Measurements from ENCODE around the gene PLEKHH1.

PLEKHH1 gene

DNA sequence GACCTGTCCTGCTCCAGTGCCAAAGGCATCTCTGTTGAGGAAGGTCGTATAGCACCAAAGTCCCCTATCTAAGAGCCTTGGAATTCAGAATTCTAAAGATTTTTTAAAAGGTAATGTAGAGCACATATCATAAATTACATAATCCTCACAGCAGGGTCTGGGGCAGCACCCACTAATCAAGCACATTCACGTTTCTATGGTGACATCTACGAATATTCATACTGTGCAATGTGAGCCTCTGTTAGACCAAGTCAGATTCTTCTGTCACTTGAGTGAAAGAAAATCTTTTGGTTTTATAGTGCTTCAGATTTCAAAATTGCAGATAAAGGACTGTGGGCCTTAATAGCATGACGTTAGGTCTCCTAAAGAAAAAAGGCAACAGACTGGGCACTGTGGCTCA lies 31.4 kb upstream of the PLEKHH1 start:
- H3K4me2 ChIP-seq (ENCODE audit: low read length), result no peak overlapping the region
- H3K27ac ChIP-seq (ENCODE audit: low read depth, low read length), result no peak overlapping the region
- no peaks in the 10 kb centered on the region for H4K20me1 ChIP-seq (ENCODE audit: control insufficient read depth, insufficient read depth, low read depth, low read length)
- no peaks in the 10 kb centered on the region for H3K9me2 ChIP-seq (replicated peaks; ENCODE audit: control insufficient read depth, low read length)
- no peaks in the 10 kb centered on the region for H3K79me2 ChIP-seq (ENCODE audit: control insufficient read depth, low read length)
- no peak for TF ChIP-seq EZH2phosphoT487 (IDR thresholded peaks at IDR 0.05; ENCODE audit: borderline replicate concordance, low read length)
- TF ChIP-seq CTCF (IDR thresholded peaks at IDR 0.05; ENCODE audit: low read depth, low read length, poor library complexity, severe bottlenecking), result no peak
- H3K4me3 ChIP-seq (ENCODE audit: low read length), result no peak overlapping the region
- no peaks in the 10 kb centered on the region for H3K4me1 ChIP-seq (ENCODE audit: control insufficient read depth, low read length)
- no peaks in the 10 kb centered on the region for H3K9me3 ChIP-seq (ENCODE audit: control insufficient read depth, insufficient read depth, low read length)
- H3K36me3 ChIP-seq (ENCODE audit: control insufficient read depth, low read length), result no peaks in the 10 kb centered on the region
- no peaks in the 10 kb centered on the region for H3F3A ChIP-seq (ENCODE audit: control insufficient read depth, insufficient read depth)
- H3K27me3 ChIP-seq (ENCODE audit: control insufficient read depth, low read length), result no peaks in the 10 kb centered on the region

DNA sequence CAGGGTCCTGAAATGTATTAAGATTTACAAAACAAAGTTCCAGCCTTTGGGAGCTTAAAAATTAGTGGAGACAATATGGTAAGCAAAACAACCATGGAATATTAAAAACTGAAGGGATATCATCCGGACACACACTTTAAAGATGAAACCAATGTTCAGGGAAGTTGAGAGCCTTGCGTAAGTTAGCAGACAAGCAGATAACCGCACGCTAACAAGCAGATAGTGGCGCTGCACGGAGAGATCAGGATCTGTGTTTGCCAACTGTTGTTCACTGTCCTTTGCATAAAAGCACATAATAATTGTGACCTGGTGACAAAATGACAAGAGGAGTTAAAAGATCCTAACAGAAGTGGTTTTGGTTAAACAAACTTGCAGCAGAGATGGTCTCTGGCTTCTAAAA lies 30.2 kb upstream of the PLEKHH1 start:
- no peaks in the 10 kb centered on the region for H3K79me2 ChIP-seq (ENCODE audit: control insufficient read depth, low read length)
- no peaks in the 10 kb centered on the region for H4K20me1 ChIP-seq (ENCODE audit: control insufficient read depth, insufficient read depth, low read depth, low read length)
- no peaks in the 10 kb centered on the region for H3K4me1 ChIP-seq (ENCODE audit: control insufficient read depth, low read length)
- no peaks in the 10 kb centered on the region for H3K9me2 ChIP-seq (replicated peaks; ENCODE audit: control insufficient read depth, low read length)
- H3K27ac ChIP-seq (ENCODE audit: low read depth, low read length), result no peak overlapping the region
- H3K27me3 ChIP-seq (ENCODE audit: control insufficient read depth, low read length), result no peaks in the 10 kb centered on the region
- no peak for TF ChIP-seq CTCF (IDR thresholded peaks at IDR 0.05; ENCODE audit: low read depth, low read length, poor library complexity, severe bottlenecking)
- no peak for TF ChIP-seq EZH2phosphoT487 (IDR thresholded peaks at IDR 0.05; ENCODE audit: borderline replicate concordance, low read length)
- no peak overlapping the region for H3K4me2 ChIP-seq (ENCODE audit: low read length)
- no peaks in the 10 kb centered on the region for H3K9me3 ChIP-seq (ENCODE audit: control insufficient read depth, insufficient read depth, low read length)
- no peak overlapping the region for H3K4me3 ChIP-seq (ENCODE audit: low read length)
- H3F3A ChIP-seq (ENCODE audit: control insufficient read depth, insufficient read depth), result no peaks in the 10 kb centered on the region
- no peaks in the 10 kb centered on the region for H3K36me3 ChIP-seq (ENCODE audit: control insufficient read depth, low read length)

DNA sequence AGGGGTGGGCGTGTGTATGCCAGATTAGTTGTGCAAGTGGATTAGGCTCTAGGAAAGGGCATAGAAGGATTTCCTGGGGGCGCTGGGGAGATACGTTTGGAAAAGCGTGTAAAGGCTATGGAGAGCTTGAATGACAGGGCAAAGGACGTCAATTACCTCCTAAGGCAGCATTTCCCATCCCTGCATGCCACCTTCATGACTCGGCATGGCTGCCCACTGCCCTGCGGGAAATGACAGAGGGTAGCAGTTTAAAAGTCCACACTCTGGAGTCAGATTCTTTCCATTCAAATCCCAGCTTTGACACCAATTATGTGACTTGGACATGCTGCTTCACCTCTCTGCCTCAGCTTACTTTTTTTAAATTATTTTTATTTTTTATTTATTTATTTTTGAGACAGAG lies 29.8 kb upstream of the PLEKHH1 start:
- no peaks in the 10 kb centered on the region for H3K79me2 ChIP-seq (ENCODE audit: control insufficient read depth, low read length)
- no peaks in the 10 kb centered on the region for H3K27me3 ChIP-seq (ENCODE audit: control insufficient read depth, low read length)
- no peaks in the 10 kb centered on the region for H3K36me3 ChIP-seq (ENCODE audit: control insufficient read depth, low read length)
- no peaks in the 10 kb centered on the region for H3K9me3 ChIP-seq (ENCODE audit: control insufficient read depth, insufficient read depth, low read length)
- no peak overlapping the region for H3K4me2 ChIP-seq (ENCODE audit: low read length)
- H3F3A ChIP-seq (ENCODE audit: control insufficient read depth, insufficient read depth), result no peaks in the 10 kb centered on the region
- no peak overlapping the region for H3K4me3 ChIP-seq (ENCODE audit: low read length)
- H4K20me1 ChIP-seq (ENCODE audit: control insufficient read depth, insufficient read depth, low read depth, low read length), result no peaks in the 10 kb centered on the region
- no peak for TF ChIP-seq CTCF (IDR thresholded peaks at IDR 0.05; ENCODE audit: low read depth, low read length, poor library complexity, severe bottlenecking)
- TF ChIP-seq EZH2phosphoT487 (IDR thresholded peaks at IDR 0.05; ENCODE audit: borderline replicate concordance, low read length), result no peak
- H3K4me1 ChIP-seq (ENCODE audit: control insufficient read depth, low read length), result no peaks in the 10 kb centered on the region
- no peak overlapping the region for H3K27ac ChIP-seq (ENCODE audit: low read depth, low read length)
- no peaks in the 10 kb centered on the region for H3K9me2 ChIP-seq (replicated peaks; ENCODE audit: control insufficient read depth, low read length)

GRCh38 chr14:67505254-67505653 lies 27.8 kb upstream of the PLEKHH1 start:
- no peaks in the 10 kb centered on the region for H3K4me1 ChIP-seq (ENCODE audit: control insufficient read depth, low read length)
- H3K27ac ChIP-seq (ENCODE audit: low read depth, low read length), result no peak overlapping the region

More at GRCh38 chr14:67505254-67505653, 27.8 kb upstream of the PLEKHH1 start:
- Histone ChIP-seq H3K4me3 (ENCODE audit: low read length) (no peak overlapping the region), H4K20me1 (ENCODE audit: control insufficient read depth, insufficient read depth, low read depth, low read length) (no peaks in the 10 kb centered on the region), H3K27me3 (ENCODE audit: control insufficient read depth, low read length) (no peaks in the 10 kb centered on the region), H3K9me3 (ENCODE audit: control insufficient read depth, insufficient read depth, low read length) (no peaks in the 10 kb centered on the region), H3K36me3 (ENCODE audit: control insufficient read depth, low read length) (no peaks in the 10 kb centered on the region), H3K79me2 (ENCODE audit: control insufficient read depth, low read length) (no peaks in the 10 kb centered on the region), H3K4me2 (ENCODE audit: low read length) (no peak overlapping the region), H3F3A (ENCODE audit: control insufficient read depth, insufficient read depth) (no peaks in the 10 kb centered on the region), H3K9me2 (replicated peaks; ENCODE audit: control insufficient read depth, low read length) (no peaks in the 10 kb centered on the region)
- no peak for TF ChIP-seq CTCF (IDR thresholded peaks at IDR 0.05; ENCODE audit: low read depth, low read length, poor library complexity, severe bottlenecking)
- no peak for TF ChIP-seq EZH2phosphoT487 (IDR thresholded peaks at IDR 0.05; ENCODE audit: borderline replicate concordance, low read length)

Data from DOHH2 (cell line).